GM12801 (cell line): ENCODE measurements around the gene DDA1.

Experiments used
- TF ChIP-seq, protein P1 (sequence below): IDR thresholded peaks from one replicate; pipeline ENCODE4 v1.5.1; 2011; ENCODE audit warnings: control low read depth; ENCODE audit not compliant: insufficient read length; ENCODE audit errors: extremely low read depth

Gene DDA1

DNA sequence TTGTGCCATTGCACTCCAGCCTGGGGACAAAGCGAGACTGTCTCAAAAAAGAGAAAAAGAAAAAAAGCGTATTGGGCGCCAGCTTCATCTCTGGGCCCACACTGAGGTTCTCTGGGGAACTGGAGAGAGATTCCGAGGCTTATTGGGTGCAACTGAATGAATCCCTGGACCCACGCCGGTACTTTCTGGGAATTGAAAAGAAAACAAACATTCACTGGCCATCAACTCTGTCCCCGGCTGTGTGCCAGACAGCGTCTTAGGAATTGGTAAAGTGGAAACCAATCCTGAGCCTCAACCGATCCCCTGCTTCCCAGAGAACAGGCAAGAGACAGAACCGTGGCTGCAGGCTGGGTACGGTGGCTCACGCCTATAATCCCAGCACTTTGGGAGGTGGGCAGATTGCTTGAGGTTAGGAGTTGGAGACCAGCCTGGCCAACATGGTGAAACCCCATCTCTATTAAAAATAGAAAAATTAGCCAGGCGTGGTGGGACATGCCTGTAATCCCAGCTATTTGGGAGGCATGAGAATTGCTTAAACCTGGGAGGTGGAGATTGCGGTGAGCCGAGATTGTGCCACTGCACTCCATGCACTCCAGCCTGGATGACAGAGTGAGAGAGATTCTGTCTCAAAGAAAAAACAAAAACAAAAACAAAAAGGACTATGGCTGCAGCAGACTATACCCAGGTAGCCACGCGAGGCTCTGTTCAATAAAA lies 16.7 kb downstream of the DDA1 start:
- TF ChIP-seq, protein P1, sequence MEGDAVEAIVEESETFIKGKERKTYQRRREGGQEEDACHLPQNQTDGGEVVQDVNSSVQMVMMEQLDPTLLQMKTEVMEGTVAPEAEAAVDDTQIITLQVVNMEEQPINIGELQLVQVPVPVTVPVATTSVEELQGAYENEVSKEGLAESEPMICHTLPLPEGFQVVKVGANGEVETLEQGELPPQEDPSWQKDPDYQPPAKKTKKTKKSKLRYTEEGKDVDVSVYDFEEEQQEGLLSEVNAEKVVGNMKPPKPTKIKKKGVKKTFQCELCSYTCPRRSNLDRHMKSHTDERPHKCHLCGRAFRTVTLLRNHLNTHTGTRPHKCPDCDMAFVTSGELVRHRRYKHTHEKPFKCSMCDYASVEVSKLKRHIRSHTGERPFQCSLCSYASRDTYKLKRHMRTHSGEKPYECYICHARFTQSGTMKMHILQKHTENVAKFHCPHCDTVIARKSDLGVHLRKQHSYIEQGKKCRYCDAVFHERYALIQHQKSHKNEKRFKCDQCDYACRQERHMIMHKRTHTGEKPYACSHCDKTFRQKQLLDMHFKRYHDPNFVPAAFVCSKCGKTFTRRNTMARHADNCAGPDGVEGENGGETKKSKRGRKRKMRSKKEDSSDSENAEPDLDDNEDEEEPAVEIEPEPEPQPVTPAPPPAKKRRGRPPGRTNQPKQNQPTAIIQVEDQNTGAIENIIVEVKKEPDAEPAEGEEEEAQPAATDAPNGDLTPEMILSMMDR: no peak

DNA sequence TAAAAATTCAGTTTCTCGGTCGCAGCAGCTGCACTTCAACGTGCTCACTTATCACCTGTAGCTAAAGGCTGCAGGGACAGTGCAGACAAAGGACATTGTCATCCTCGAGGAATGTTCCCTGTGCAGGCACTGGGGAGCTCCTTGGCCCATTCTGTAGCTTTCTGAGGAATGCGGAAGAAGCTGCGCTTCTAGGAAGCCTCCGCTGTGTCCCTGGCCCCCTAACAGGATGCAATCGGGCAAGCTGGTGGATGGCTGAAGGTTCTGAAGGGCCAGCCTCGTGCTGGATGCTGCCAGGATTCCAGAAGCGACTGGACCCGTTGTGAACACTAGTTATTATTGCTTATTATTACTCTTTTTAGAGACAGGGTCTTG lies 17.2 kb downstream of the DDA1 start:
- TF ChIP-seq, protein P1: no peak

DNA sequence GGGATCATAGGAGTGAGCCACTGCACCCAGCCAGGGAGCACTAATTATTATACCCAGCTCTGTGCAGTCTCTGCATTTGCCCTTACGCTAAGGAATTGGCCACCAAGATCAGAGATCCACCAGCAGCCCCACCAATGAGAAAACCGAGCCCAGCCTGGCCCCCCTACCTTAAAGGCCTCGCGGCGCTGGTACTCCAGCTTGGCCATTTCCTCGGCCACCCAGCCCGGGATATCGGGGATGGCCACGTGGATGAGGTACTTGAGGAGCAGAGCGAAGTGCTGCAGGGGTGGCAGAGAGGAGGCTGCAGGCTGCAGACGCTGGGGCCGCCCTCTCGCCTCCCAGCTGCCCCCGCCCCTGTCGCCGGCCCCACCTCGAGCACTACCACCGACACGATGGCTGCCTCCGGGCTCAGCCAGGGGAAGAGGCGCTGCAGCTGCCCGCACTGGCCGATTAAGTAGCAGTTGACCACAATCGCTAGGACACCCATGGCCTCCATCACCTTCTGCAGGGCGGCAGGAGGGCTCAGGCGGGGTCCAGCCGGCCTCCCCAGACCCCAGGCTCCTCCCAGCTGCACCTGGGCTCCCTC lies 17.8 kb downstream of the DDA1 start:
- TF ChIP-seq, protein P1: no peak

DNA sequence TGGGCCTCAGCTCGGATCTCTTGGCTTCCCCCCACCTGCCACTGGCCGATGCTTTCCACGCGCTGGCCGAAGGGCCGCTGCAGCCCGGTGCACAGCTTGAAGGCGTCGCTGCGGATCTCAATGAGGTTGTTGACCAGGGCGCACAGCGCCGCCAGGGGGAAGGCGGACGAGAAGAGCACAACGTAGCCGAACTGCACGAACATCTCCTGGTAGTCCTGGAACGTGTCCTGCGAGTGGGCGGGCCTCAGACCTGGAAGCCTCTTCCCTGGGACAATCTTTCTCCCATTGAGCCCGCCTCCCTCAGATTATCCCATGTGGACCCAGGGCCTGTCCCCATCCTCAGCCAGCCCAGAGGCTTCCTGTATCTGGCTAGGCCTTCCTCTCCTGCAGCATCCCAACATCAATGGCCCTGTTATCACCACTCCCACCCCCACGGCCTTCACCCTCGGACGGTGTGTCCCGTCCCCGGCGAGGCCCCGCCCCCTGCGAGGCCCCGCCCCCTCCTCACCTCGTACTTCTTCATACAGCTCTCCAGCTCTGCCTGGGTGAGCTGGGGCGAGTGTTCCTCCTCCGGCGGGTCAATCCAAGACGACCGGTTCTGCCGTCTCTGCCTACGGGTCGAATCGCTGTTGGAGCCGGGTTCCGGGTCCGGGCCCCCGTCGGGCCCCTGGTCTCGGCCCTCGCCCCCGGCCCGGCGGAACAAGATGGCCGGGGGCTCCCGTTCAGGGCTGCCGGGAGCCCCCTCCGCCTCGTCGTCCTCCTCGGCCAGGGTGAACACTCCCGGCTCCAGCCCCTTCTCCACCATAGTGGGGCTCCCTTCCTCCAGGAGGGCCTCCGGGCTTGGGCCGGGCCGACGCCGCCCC lies 18.5 kb downstream of the DDA1 start:
- TF ChIP-seq, protein P1: no peak

DNA sequence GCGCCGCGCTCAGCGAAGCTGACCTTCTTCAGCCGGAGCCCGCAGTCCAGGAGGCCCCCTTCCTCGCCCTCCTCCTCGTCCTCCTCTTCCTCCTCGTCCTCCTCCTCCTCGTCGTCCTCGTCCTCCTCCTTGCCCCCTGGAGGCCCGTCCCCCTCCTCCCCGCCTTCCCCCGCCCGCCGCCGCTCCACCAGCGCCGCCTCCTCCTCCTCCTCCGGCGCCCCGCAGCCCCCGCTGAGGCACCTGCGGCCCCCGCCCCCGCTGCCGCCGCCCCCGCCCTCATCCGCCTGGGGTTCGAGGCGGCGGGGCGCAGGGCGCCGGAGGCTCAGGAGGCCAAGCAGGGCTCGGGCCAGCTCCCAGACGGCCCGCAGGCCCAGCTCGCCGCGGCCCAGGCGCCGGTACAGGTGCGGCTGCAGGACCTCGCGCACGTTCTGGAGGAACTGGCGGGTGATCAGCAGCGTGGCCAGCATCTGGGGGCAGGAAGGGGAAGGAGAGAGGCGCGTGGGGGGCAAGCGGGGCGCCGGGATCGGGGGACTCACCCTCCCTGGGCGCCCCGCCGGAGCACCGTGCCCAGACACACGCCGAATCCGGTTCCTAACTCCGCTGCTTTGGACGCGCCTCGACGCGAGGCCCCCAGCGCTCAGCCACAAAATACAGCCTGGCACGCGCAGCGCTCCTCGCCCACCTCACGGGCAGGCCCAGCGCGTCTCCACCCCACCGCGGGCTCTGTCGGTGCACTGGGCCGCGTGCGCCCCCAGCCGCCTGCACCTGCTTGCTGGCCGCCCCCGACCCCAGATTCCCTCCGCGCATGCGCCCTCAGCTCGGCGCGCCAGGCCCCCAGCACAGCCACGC lies 19.4 kb downstream of the DDA1 start:
- TF ChIP-seq, protein P1: no peak

DNA sequence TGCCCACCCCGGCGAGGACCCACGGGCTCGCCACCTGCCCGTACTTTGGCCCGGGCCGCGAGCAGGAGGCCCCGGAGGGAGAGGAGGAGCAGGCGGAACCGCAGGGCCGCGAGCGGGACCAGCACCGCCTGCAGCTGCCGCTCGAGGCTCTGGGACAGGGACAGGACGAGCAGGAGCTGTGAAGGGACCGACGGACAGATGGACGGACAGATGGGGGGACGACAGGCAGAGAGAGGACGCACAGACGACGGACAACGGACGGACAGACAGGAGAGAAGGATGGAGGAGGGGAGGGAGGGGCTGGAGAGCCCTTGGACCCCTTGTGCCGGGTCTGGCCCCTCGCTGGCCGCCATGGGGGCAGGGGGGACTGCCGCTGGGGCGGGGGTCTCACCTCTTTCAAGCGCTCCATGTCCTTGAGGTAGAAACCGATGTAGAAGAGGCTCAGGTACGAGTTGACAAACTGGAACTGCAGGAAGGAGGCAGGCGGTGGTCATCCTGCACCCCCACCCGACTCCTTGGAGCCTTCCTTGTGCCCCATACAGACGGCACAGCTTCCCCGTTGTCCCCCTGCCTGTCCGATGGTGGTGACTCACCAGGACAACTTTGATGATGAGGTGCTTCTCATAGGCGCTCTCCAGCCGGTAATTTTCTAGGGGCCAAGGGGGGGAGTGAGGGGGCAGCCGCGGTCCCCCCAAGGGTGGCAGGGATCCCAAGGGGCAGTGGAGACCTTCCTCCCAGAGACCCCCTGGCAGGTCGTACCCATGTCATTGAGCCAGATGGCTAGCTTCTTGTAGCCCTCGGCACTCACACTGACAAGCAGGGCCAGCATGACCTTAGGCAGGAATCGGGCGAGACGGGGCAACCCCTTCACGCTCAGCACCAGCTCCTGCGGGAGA lies 20.3 kb downstream of the DDA1 start:
- TF ChIP-seq, protein P1: no peak
